ENCODE results near the gene FKBP11. TPM values are rescaled to one million over a fixed set of nuclear protein-coding genes. Genes with fewer than 3 reads are reported as not detected.

The FKBP11 gene
- total and polyA plus RNA-seq, 2 of the 13 experiments (the other 11 are each of a cell fraction or from before 2014, with no cell fraction given) = 15.5 to 19.4 TPM

DNA sequence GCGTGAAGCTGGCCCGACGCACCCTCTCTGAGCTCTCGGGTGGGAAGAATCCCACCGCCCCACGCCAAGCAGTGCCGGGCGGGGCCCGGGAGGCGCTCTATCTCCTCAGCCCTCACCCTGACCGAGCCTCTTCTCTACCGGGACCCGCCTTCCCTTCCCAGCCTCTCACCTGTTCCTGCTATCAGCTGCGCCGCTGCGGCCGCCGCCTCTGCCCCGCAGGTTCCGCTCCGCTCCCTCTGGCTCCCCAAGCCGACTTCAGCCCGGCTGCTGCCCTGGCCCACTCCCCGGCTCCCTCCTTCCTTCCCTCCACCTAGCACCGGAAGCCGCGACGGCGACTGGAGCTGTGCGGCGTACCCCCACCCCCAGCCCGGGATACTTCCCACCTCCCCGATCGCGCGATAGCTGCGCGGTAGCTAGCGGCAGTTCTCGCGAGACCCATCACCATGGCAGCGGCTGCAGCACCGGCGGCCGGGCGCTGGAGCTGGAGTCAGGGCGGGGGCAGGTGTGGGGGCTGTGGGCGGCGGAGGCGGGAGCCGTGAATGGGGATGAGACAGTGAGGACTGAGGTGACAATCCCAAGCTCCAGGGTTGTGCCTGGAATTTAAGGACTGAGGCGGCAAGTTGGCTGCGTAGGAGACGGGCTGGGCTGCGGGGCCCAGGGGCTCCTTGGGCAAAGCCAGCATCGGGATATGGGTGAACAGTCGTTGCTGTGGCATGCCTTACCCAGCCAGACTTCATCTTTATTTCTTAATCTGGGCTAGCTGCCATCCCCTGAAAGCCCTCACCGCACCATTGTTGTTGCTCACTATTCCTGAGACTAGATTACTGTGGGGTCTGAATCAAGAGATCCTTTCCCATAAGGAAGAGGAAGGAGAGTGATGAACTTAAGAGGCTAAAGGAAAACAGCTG is 32.1 kb upstream of the FKBP11 start, which contains the start of gene ARF3 (continued):
- TF ChIP-seq, protein P1, sequence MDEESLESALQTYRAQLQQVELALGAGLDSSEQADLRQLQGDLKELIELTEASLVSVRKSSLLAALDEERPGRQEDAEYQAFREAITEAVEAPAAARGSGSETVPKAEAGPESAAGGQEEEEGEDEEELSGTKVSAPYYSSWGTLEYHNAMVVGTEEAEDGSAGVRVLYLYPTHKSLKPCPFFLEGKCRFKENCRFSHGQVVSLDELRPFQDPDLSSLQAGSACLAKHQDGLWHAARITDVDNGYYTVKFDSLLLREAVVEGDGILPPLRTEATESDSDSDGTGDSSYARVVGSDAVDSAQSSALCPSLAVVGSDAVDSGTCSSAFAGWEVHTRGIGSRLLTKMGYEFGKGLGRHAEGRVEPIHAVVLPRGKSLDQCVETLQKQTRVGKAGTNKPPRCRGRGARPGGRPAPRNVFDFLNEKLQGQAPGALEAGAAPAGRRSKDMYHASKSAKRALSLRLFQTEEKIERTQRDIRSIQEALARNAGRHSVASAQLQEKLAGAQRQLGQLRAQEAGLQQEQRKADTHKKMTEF (CRISPR knock-in tag; IDR thresholded peaks at IDR 0.05) = peak; percentile 72; the same call in 1 of the 2 replicates
- TF ChIP-seq, protein P2, sequence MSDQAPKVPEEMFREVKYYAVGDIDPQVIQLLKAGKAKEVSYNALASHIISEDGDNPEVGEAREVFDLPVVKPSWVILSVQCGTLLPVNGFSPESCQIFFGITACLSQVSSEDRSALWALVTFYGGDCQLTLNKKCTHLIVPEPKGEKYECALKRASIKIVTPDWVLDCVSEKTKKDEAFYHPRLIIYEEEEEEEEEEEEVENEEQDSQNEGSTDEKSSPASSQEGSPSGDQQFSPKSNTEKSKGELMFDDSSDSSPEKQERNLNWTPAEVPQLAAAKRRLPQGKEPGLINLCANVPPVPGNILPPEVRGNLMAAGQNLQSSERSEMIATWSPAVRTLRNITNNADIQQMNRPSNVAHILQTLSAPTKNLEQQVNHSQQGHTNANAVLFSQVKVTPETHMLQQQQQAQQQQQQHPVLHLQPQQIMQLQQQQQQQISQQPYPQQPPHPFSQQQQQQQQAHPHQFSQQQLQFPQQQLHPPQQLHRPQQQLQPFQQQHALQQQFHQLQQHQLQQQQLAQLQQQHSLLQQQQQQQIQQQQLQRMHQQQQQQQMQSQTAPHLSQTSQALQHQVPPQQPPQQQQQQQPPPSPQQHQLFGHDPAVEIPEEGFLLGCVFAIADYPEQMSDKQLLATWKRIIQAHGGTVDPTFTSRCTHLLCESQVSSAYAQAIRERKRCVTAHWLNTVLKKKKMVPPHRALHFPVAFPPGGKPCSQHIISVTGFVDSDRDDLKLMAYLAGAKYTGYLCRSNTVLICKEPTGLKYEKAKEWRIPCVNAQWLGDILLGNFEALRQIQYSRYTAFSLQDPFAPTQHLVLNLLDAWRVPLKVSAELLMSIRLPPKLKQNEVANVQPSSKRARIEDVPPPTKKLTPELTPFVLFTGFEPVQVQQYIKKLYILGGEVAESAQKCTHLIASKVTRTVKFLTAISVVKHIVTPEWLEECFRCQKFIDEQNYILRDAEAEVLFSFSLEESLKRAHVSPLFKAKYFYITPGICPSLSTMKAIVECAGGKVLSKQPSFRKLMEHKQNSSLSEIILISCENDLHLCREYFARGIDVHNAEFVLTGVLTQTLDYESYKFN (CRISPR knock-in tag; conservative IDR thresholded peaks at IDR 0.05) = peak; percentile 54; the same call in 1 of the 2 replicates
- TF ChIP-seq ZMAT3 (CRISPR knock-in tag; conservative IDR thresholded peaks at IDR 0.05) = 0 out of 2 replicates have a peak, but pooled peaks have one; percentile 73
- peak; percentile 40 for TF ChIP-seq ZNF282 (IDR thresholded peaks at IDR 0.05; ENCODE audit: partially characterized antibody)
- TF ChIP-seq, protein P3, sequence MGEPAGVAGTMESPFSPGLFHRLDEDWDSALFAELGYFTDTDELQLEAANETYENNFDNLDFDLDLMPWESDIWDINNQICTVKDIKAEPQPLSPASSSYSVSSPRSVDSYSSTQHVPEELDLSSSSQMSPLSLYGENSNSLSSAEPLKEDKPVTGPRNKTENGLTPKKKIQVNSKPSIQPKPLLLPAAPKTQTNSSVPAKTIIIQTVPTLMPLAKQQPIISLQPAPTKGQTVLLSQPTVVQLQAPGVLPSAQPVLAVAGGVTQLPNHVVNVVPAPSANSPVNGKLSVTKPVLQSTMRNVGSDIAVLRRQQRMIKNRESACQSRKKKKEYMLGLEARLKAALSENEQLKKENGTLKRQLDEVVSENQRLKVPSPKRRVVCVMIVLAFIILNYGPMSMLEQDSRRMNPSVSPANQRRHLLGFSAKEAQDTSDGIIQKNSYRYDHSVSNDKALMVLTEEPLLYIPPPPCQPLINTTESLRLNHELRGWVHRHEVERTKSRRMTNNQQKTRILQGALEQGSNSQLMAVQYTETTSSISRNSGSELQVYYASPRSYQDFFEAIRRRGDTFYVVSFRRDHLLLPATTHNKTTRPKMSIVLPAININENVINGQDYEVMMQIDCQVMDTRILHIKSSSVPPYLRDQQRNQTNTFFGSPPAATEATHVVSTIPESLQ (CRISPR knock-in tag; conservative IDR thresholded peaks at IDR 0.05) = no peak
- TF ChIP-seq ZNF784 (CRISPR knock-in tag; IDR thresholded peaks at IDR 0.05; ENCODE audit: borderline replicate concordance) = no peak
- peak; percentile 81 for TF ChIP-seq ZMYM4 (CRISPR knock-in tag; IDR thresholded peaks at IDR 0.05)
- TF ChIP-seq ZFP91 (CRISPR knock-in tag; IDR thresholded peaks at IDR 0.05; ENCODE audit: borderline replicate concordance) = peak; percentile 50; the same call in 1 of the 2 replicates
- TF ChIP-seq GABPB1 (CRISPR knock-in tag; IDR thresholded peaks at IDR 0.05) = peak; percentile 93
- no peak for TF ChIP-seq HNF1A (IDR thresholded peaks at IDR 0.05; ENCODE audit: low read depth)
- peak; percentile 64; the same call in 1 of the 2 replicates for TF ChIP-seq HNF1A (CRISPR knock-in tag; IDR thresholded peaks at IDR 0.05; ENCODE audit: borderline replicate concordance)
